ENCODE measurements around the gene HNRNPR. TPM values are rescaled to one million over a fixed set of nuclear protein-coding genes. Genes with fewer than 3 reads are reported as not detected.

Gene HNRNPR
- total and polyA plus RNA-seq, 9 of the 15 experiments (the other 6 are each of a cell fraction or from before 2014, with no cell fraction given), result 80.9 to 372 (median 301) TPM

DNA sequence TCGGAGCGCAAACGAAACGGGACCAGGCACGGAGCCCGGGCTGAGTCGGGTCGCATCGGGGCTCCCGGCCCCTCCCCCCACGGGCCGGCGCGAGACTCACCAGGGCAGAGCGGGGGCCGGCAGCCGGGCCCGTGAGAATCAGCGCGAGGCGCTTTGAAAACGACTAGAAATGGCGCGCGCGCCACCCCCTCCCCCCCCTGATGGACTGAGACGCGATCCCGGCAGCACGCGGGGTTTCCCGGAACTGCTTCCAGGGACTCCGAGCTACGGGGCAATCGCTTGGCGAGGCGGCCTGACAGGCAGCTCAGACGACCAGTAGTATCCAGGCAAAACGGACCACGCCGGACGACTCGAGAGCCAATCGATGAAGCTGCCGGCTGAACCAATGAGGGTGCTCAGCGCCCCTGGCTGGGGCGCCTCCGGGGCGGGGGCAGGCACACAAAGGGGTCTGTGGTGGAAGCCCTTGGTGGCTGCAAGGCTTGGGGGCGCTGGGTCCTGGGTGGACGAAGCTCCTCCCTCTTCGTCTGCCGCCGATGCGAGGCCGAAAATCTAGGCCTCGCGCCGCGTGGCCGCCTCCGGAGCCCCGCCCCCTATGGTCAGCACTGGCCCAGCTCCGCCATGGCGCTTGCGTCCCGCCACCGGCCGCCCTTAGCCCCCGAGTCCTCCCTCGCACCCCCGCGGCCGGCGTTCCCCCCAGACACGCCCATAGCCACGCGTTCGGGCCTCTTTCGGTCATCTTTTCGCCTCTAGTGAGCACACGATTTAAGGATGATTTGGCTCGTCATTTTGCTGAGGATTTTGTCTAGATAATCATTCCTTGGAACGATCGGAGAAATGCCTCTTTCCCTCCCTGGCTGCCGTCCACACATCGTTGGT lies at the start of gene HNRNPR (continued):
- TF ChIP-seq, protein P1, sequence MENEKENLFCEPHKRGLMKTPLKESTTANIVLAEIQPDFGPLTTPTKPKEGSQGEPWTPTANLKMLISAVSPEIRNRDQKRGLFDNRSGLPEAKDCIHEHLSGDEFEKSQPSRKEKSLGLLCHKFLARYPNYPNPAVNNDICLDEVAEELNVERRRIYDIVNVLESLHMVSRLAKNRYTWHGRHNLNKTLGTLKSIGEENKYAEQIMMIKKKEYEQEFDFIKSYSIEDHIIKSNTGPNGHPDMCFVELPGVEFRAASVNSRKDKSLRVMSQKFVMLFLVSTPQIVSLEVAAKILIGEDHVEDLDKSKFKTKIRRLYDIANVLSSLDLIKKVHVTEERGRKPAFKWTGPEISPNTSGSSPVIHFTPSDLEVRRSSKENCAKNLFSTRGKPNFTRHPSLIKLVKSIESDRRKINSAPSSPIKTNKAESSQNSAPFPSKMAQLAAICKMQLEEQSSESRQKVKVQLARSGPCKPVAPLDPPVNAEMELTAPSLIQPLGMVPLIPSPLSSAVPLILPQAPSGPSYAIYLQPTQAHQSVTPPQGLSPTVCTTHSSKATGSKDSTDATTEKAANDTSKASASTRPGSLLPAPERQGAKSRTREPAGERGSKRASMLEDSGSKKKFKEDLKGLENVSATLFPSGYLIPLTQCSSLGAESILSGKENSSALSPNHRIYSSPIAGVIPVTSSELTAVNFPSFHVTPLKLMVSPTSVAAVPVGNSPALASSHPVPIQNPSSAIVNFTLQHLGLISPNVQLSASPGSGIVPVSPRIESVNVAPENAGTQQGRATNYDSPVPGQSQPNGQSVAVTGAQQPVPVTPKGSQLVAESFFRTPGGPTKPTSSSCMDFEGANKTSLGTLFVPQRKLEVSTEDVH (IDR thresholded peaks at IDR 0.05; ENCODE audit: low read depth, partially characterized antibody), result no peak
- TF ChIP-seq, protein P2, sequence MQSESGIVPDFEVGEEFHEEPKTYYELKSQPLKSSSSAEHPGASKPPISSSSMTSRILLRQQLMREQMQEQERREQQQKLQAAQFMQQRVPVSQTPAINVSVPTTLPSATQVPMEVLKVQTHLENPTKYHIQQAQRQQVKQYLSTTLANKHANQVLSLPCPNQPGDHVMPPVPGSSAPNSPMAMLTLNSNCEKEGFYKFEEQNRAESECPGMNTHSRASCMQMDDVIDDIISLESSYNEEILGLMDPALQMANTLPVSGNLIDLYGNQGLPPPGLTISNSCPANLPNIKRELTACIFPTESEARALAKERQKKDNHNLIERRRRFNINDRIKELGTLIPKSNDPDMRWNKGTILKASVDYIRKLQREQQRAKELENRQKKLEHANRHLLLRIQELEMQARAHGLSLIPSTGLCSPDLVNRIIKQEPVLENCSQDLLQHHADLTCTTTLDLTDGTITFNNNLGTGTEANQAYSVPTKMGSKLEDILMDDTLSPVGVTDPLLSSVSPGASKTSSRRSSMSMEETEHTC (IDR thresholded peaks at IDR 0.05), result 0 out of 2 replicates have a peak, but pooled peaks have one; percentile 44
- TF ChIP-seq C11orf30 (IDR thresholded peaks at IDR 0.05; ENCODE audit: low read depth) (no peak), ZBTB1 (CRISPR knock-in tag; IDR thresholded peaks at IDR 0.05; ENCODE audit: borderline replicate concordance, low read depth) (peak; percentile 79), ZBTB17 (CRISPR knock-in tag; IDR thresholded peaks at IDR 0.05) (peak; percentile 57), SMAD1 (IDR thresholded peaks at IDR 0.05; ENCODE audit: low read depth, low read length, partially characterized antibody) (peak; percentile 69), KDM4B (IDR thresholded peaks at IDR 0.05; ENCODE audit: borderline replicate concordance in 2 of 2, low read depth in 1 of 2) (no peak; a peak in 1 of 4 replicates), ZNF311 (CRISPR knock-in tag; IDR thresholded peaks at IDR 0.05) (no peak), ZNF347 (CRISPR knock-in tag; IDR thresholded peaks at IDR 0.05; ENCODE audit: low read depth) (no peak), CBFA2T3 (IDR thresholded peaks at IDR 0.05) (0 out of 2 replicates have a peak, but pooled peaks have one; percentile 10)
- TF ChIP-seq, protein P3, sequence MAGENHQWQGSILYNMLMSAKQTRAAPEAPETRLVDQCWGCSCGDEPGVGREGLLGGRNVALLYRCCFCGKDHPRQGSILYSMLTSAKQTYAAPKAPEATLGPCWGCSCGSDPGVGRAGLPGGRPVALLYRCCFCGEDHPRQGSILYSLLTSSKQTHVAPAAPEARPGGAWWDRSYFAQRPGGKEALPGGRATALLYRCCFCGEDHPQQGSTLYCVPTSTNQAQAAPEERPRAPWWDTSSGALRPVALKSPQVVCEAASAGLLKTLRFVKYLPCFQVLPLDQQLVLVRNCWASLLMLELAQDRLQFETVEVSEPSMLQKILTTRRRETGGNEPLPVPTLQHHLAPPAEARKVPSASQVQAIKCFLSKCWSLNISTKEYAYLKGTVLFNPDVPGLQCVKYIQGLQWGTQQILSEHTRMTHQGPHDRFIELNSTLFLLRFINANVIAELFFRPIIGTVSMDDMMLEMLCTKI (IDR thresholded peaks at IDR 0.05; ENCODE audit: partially characterized antibody), result no peak
- TF ChIP-seq, protein P4, sequence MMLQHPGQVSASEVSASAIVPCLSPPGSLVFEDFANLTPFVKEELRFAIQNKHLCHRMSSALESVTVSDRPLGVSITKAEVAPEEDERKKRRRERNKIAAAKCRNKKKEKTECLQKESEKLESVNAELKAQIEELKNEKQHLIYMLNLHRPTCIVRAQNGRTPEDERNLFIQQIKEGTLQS (IDR thresholded peaks at IDR 0.05), result no peak; the same call in 1 of the 2 replicates
- TF ChIP-seq, protein P4 (CRISPR knock-in tag; conservative IDR thresholded peaks at IDR 0.05), result 0 out of 2 replicates have a peak, but pooled peaks have one; percentile 53
- TF ChIP-seq, protein P5, sequence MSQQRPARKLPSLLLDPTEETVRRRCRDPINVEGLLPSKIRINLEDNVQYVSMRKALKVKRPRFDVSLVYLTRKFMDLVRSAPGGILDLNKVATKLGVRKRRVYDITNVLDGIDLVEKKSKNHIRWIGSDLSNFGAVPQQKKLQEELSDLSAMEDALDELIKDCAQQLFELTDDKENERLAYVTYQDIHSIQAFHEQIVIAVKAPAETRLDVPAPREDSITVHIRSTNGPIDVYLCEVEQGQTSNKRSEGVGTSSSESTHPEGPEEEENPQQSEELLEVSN (IDR thresholded peaks at IDR 0.05; ENCODE audit: borderline replicate concordance in 1 of 2, extremely low read depth in 1 of 2, insufficient read depth in 1 of 2, insufficient read length in 1 of 2, low read depth in 1 of 2, low read length in 1 of 2, poor library complexity in 1 of 2, severe bottlenecking in 1 of 2), result peak; percentile 93 to 98
- TF ChIP-seq, protein P6, sequence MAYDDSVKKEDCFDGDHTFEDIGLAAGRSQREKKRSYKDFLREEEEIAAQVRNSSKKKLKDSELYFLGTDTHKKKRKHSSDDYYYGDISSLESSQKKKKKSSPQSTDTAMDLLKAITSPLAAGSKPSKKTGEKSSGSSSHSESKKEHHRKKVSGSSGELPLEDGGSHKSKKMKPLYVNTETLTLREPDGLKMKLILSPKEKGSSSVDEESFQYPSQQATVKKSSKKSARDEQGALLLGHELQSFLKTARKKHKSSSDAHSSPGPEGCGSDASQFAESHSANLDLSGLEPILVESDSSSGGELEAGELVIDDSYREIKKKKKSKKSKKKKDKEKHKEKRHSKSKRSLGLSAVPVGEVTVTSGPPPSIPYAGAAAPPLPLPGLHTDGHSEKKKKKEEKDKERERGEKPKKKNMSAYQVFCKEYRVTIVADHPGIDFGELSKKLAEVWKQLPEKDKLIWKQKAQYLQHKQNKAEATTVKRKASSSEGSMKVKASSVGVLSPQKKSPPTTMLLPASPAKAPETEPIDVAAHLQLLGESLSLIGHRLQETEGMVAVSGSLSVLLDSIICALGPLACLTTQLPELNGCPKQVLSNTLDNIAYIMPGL (CRISPR knock-in tag; IDR thresholded peaks at IDR 0.05), result no peak; the same call in 1 of the 2 replicates

Measured in K562 (cell line).